Activated gamma-delta T cell treated with anti-CD3 and anti-CD28 coated beads, Interleukin-2, amount 50 U/mL, for 16 hours (primary cell): ENCODE data around the gene ESPNL.
"Not testable (repeated sequence)": the region's sequence is repeated elsewhere in the genome, so short reads cannot be mapped to it uniquely, and the experiment has no call there.

Experiments used
- DNase-seq: peaks from one replicate; pipeline ENCODE4 v3.0.0-alpha.2; 2020; ENCODE audit warnings: low read depth

Gene ESPNL

DNA sequence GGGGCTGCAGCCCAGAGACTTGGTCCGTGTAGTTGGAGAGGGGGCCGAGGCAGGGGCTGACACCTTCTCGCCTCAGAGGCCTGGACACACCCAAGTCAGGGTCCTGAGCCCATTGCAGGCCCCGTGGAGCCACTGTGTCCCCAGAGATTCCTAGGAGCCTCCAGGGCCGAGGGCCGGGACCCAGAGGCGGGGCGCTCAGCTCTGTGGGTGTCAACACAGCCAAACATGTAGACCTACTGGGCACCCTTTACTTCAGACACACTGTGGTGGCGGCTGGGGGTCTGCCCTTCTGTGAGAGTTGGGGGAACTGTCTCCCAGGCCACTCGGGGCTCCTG, 459 bp upstream of the ESPNL start:
- no peak for DNase-seq

GRCh38 chr2:238100821-238101771, 956 bp downstream of the ESPNL start:
- no peak for DNase-seq

DNA sequence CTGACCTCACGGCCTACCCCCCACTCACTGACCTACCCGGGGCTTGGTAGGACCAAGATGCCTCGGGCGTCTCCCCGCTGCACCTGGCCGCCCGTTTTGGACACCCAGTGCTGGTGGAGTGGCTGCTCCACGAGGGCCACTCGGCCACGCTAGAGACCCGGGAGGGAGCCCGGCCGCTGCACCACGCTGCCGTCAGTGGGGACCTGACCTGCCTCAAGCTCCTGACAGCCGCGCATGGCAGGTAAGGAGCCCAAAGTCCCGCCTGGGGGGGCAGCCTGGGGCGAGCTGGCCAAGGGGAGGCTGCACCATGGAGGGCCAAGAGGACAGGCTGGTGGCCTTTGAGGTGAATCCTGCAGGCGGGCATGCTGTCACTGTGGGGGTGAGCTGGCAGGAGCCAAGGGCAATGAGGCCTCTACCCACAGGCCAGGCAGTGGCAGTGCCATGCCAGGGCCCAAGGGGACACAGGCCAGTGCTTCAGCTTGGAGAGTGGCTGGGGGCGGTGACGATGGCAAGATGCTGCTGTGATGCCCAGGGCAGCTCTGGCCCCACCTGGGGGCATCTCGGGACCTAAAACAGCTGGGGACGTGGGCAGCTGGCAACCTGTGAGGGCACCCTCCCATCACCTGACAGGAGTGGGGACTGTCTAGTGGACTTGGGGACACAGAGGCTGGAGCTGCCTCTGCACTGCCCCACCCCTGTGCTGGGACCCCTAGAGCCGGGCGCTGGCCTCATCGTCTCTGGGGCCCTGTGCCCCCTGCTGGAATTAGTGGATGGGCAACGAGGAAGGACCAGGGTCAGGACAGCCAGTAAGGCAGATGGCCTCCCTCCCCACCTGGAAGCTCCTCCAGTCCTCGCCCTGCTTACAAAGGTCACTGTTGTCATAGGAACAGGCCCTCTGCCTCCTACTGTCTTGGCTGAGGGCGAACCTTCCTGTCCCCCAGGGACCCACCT, 2.0 kb downstream of the ESPNL start:
- no peak for DNase-seq

- no peak for DNase-seq
These were observed 2.7 kb downstream of the ESPNL start for GRCh38 chr2:238102865-238103264.

DNA sequence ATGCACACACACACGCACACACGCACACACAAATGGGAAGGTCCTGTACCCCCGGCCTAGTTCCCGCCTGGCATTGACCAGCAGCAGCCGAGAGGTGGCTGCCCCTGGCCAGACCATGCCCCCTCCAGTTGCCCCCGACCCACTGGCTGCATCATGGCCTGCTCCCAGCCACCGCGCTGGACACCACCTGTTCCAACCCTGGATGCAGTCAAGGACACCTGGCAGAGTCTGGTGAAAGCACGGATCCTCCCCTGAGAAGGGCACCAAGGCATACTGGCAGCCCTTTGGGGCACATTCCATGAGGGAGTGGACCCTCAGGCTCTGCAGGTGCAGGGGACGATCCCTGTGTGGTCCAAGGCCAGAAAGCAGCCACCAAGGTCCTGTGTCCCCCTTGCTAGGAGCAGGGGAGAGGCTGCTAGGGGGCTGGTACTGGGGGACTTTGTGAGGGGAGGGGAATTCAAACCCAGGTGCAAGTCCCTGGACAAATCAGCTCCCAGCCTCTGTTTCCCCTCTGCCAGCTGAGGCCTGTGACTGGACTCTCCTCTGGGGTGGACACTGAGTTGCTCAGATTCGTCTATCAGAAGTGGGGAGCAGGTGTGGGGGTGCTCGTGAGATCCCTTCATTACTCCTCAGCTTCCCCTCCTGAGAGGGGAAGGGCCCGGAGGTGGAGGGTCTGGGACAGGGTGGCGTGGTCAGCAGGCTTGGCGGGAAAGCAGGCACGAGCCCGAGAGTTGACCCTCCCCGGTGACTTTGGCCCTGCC, 3.5 kb downstream of the ESPNL start:
- DNase-seq, result no peak

DNA sequence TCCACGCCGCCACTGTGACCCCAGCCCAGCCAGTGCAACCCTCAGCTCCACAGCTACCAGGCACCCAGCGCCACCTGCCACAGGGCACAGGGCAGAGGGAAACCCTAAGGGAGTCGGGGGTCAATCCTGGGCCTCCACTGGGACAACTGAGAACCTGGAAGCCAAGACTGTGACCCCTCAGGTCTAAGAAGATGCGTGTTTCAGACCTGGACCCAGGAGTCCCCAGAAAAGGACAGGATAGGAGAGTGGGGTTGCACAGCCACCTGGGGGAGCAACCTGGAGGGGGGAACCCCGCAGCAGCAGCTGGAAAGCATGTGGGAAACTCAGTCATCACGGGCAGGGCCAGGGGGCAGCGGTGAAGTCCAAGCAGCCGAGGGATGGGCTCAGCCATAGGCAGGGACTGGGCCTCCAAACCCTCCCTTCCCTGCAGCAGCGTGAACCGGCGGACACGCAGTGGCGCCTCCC, 4.1 kb downstream of the ESPNL start:
- DNase-seq, result no peak

DNA sequence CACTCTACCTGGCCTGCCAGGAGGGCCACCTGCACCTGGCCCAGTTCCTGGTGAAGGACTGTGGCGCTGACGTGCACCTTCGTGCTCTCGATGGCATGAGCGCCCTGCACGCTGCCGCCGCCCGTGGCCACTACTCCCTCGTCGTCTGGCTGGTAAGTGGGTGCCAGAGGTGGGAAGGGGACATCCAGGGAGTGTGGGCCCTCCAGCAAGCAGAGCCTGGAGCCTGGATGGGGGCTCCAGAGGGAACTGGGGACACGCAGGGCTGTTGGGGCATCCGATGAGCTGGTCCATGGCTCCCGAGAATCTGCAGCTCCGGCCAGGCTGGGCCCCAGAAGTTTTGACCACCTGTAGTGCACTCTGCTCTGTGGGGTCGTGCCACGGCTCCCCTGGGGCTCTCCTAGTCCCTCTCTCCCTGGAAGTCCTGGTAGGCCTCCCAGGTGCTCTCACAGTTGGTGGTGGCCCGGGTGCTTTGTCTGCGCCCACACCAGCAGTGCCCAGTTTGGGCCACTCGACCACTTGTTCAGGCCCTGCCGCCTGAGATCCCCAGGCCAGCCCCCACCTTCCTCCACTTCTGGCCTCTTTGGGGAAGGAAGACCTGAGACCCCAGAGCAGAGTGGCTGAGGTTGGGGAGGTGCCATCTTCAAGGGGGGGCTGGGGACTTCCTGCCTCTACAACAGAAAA, 4.7 kb downstream of the ESPNL start:
- no peak for DNase-seq

GRCh38 chr2:238105506-238106338, 5.6 kb downstream of the ESPNL start:
- no peak for DNase-seq

- no peak for DNase-seq
These were observed 6.2 kb downstream of the ESPNL start for GRCh38 chr2:238106339-238106697.

- no peak for DNase-seq
These were observed 6.8 kb downstream of the ESPNL start for GRCh38 chr2:238106698-238107524.

- DNase-seq, result no peak
These were observed 7.6 kb downstream of the ESPNL start for GRCh38 chr2:238107525-238108422.

- no peak for DNase-seq
These were observed 8.5 kb downstream of the ESPNL start for GRCh38 chr2:238108423-238109183.

- DNase-seq, result no peak
These were observed 13.5 kb downstream of the ESPNL start for GRCh38 chr2:238113611-238114010.

GRCh38 chr2:238114331-238114841, 14.2 kb downstream of the ESPNL start:
- no peak for DNase-seq

DNA sequence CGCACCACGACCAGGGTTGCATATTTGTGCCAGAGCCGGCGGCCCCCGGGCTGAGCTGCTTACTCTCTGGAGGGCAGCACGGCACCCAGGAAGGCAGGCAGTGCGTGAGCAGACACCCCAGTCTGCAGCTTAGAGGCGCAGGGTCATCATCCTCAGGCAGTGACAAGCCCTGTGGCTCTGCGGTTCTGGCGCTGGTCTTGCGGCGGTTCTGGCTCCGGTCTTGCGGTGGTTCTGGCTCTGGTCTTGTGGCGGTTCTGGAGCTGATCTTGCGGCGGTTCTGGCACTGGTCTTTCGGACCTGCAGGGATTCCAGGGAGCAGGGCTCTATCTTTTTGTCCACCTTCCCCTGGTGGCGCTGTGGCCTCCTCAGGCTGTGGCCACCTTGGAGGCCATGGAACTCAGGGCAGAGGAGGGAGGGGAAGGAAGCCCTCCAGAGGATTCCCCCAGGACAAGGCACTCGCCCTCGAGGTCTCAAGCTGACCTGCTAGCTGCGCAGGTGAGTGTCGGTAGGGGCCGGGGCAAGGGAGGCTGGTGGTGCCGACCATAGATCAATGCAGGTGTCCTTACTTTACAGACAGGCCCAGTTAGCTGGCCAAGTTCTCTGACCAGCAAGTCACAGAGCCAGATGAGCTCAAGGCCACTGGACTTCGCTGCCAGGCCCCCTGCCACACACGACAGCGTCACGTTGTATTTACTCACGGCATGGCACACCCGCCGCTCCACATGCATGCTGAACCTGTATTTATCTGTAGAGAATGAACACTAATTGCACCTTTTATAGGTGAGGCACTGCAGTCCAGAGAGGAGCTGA, 14.9 kb downstream of the ESPNL start:
- no peak for DNase-seq

DNA sequence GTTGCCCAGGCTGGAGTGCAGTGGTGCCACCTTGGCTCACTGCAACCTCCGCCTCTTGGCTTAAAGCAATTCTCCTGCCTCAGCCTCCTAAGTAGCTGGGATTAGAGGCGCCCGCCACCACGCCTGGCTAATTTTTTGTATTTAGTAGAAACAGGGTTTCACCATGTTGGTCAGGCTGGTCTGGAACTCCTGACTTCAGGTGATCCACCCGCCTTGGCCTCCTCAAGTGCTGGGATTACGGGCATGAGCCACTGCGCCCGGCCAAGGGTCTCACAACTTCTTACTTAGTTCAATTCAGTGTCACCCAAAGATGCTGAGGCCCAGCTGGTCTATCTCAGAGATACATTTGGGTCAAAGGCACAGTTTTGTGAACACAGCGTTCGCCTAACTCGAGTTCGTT, 15.6 kb downstream of the ESPNL start:
- DNase-seq, result not testable (repeated sequence)
